HG02798 (cell line): Measurements from ENCODE around the gene DPP6.
A peak's percentile ranks its signal among the peaks of the same experiment; 100 is the strongest.

Source experiments
- ATAC-seq: cut with Tn5 transposase; IDR thresholded peaks from one replicate; pipeline ENCODE4 v1.9.1; 2021; ENCODE audit warnings: mild to moderate bottlenecking; ENCODE audit not compliant: unreplicated experiment, poor library complexity

Gene DPP6

GRCh38 chr7:154738216-154738615 is 686.0 kb downstream of the DPP6 start:
- no peak for ATAC-seq

DNA sequence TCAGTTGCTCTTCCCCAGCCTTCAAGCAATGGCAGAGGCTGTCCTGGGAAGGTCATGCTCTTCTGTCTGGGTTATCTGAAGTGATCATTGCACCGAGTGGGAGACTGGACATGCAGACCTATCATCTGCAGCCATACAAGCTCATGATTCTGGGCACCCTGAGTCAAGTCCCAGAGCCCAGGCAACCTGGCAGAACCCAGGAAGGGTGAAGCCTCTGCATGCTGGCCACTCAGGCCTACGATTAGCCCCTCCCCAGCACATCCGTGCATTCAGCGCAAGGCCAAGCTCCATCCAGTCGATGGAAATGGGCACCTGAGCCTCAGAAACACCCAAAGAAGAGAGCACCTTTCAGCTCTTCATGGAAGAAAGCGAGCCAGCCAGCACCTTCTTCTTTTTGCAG is 688.9 kb downstream of the DPP6 start:
- no peak for ATAC-seq

GRCh38 chr7:154743206-154743605 is 691.0 kb downstream of the DPP6 start:
- no peak for ATAC-seq

DNA sequence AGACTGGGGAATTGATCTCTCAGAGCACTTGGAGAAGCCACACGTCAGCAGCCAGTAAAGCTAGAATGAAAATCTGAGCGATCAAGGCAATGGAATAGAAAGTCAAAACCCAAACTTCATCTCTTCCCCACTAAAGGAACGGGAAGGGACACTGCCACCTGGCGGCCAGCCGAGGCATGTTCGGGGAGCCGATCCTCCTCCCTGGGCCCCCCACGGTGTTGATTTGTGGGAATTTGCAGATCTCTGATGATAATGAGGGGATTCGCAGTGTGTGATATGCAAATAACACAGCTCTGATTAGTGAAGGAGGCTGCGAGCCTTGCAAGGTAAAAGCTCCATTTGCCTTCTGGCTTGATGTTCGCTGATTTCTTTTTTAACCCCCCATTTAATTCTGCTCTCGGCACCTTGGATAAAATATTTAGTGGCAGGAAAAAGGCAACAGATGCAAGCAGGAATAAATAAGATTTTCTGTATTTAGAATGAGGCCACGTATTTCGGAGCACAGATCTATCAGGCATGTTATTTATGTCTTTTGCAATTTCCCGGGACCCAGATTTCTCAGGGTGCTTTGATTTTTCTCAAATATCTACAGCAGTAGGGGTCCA is 692.2 kb downstream of the DPP6 start:
- peak; percentile 75 for ATAC-seq

- ATAC-seq = no peak
Observed at GRCh38 chr7:154744861-154745258, 692.7 kb downstream of the DPP6 start.

- ATAC-seq = no peak
Observed at GRCh38 chr7:154746571-154747360, 694.6 kb downstream of the DPP6 start.

DNA sequence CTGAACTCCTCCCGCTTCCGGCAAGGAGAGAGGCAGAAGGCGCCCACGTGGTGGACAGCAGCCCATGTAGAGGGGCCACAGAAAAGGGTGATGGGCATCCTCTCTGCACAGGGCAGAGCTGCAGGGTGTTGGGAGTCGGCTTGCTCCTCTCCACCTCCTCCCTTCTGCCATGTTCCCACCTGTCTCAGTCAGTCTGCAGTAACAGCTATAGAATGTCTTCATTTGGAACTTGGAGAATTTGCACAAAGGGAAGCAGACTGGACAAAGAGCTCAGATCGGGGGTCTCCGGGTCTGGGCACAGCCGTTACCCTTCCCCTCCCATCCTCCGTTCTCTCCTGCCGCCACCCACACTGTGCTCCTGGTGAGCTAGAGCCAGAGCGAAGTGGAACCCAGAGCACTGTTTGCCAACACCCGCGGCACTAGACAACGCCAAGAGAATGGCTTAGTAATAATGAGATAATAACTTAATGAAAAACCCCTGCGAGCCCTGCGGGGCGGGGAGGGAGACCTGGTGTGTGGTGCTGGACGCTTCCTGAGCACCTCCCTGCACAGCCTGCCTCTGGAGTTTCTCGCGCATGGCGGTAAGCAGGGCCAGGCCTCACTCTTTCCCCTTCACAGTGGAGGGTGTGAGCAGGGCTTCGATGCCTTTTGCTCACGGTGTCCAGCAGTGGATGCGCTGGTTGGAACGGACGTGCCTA is 696.0 kb downstream of the DPP6 start:
- no peak for ATAC-seq

DNA sequence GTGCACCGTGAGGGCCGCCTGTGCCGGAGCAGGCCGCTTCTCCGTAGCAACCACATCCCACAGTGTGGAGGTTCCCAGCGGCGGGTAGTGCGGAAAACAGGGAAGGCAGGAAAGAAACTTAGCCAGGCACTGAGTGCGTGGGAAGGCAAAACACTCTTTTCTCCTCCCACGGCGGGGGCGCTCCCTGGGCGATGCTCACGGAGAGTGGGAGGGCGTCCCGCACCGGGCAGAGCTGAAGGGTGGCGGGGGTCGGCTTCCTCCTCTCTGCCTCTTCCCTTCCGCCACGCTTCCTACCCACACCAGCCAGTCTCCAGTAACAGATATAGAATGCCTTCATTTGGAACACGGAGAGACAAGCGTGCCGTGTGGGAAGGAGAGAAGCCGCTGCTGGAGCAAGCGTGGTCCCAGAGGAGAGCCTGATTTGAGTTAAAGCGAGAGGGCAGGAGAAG is 698.2 kb downstream of the DPP6 start:
- no peak for ATAC-seq

GRCh38 chr7:154753226-154753625 is 701.0 kb downstream of the DPP6 start:
- ATAC-seq = no peak

- ATAC-seq = no peak
Observed at GRCh38 chr7:154757756-154758155, 705.6 kb downstream of the DPP6 start.

DNA sequence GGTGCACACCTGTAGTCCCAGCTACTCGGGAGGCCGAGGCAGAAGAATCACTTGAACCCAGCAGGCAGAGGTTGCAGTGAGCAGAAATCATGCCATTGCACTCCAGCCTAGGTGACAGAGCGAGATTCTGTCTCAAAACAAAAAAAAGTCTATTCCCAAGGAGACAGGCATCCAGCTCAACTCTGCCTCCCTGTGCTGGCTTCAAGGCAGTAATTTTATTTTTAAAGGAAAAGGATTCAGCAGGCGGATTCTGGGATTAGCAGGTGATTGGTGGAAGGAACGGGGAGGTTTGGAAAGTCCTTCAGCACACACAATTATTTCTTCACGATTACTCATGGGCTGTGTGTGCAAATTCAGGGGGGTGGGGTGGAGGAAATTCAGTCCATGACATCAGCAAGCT is 707.8 kb downstream of the DPP6 start:
- no peak for ATAC-seq

DNA sequence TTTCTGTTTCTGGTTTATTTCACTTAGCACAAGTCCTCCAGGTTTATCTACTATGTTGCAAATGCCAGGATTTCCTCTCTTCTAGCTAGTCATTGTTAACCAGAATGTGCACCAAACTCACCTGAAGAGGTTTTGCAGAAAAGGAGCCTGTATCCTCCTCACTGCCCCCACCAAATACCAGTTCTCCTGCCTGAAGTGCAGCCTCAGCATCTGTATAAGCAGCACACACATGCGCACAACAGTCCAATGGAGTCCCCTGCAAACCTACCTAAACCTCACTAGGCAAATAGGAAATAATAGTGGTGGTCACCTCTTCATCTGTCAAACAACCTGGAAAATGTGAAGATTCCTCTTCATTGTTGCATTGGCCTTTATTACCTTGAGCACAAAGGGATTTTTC is 712.9 kb downstream of the DPP6 start:
- no peak for ATAC-seq

GRCh38 chr7:154767142-154767541 is 714.9 kb downstream of the DPP6 start:
- no peak for ATAC-seq

DNA sequence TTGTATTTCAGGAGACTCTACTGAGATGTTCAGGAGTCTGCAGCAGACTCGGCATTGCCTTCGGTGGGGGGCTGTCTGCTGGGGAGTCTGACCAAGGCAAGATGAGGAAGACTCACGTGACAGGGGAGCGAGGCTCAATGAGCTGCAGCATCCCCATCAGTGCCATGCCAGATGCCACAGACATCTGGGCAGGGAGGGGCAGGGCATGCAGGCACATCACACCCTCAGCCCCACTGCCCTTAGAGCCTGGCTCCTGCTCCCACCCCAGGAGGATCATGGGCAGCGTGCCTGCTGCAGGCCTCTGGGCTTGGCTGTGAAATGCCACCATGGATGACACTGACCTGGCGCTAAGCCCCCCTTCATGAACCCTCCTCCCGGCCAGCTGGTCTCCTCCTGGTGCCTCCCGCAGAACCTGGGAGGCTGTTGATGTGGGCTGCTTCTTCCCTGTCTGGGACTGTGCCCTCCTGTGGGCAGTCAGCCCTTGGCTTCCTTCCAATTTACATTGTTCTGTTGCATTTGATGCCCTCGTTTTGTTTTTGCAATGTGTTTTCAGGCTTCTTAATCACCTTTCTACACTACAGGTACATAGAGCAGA is 715.7 kb downstream of the DPP6 start:
- ATAC-seq = no peak

DNA sequence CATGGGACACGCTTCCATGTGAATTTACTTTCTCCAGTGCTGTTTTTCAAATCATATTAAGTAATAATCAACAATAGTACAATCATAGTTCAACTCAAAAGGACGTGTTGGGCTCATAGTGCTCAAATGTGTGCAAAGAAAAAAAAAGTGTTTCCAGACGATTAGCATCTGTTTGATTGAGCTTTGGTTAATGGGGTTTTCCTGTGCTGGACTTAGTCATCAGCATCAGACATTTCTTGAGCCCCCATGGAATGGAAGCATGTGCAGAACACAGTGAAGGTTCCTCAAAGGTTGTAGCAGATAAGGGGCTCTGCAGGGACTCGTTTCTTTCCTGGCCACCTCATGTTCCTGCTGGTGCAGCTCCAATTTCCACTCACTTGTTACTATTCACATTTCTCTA is 716.8 kb downstream of the DPP6 start:
- ATAC-seq = no peak

DNA sequence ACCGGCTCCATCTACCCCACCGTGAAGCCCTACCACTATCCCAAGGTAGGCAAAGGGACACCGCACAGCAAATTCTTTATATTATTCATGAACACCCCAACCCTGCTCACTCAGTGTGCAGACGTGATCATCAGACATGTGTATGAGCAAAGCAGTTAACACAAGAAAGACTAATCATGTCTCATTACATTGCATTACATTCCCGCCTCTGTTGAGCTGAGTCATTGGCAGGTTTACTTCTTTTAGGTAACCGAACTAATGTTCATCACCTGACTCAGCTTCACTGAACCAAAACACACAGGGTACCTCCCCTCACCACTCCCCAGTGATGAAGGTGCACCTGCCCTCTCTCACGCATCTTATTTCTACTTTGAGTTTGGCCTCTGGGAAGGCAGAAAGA is 717.3 kb downstream of the DPP6 start:
- no peak for ATAC-seq

GRCh38 chr7:154770361-154770760 is 718.2 kb downstream of the DPP6 start:
- ATAC-seq = no peak

DNA sequence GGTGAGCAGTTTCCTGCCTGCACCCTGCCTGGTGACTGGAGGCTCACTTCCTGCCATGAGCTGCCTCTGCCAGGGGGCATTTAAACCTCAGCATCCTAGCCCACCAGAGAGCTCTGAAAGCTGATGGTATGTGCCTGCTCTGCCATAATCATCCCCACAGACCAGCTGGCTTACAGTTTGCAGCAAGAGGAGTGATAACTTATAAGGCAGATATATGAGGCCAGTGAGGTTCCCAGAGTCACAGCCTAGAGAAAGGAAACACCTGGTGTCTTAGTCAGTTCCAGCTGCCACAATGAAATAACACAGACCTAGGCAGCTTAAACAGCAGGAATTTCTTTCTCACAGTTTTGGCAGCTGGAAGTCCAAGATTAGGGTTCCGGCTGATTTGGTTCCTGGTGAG is 718.8 kb downstream of the DPP6 start:
- no peak for ATAC-seq

GRCh38 chr7:154774303-154774969 is 722.2 kb downstream of the DPP6 start:
- no peak for ATAC-seq

GRCh38 chr7:154775681-154776080 is 723.5 kb downstream of the DPP6 start:
- ATAC-seq = no peak

GRCh38 chr7:154776350-154776749 is 724.2 kb downstream of the DPP6 start:
- no peak for ATAC-seq
